T-helper 9 cell (primary cell): ENCODE measurements around the gene NOSTRIN.
"Not testable (repeated sequence)": the region's sequence is repeated elsewhere in the genome, so short reads cannot be mapped to it uniquely, and the experiment has no call there.

Experiments
- DNase-seq: peaks from one replicate; pipeline ENCODE4 v3.0.0-alpha.2; 2020

Gene NOSTRIN

DNA sequence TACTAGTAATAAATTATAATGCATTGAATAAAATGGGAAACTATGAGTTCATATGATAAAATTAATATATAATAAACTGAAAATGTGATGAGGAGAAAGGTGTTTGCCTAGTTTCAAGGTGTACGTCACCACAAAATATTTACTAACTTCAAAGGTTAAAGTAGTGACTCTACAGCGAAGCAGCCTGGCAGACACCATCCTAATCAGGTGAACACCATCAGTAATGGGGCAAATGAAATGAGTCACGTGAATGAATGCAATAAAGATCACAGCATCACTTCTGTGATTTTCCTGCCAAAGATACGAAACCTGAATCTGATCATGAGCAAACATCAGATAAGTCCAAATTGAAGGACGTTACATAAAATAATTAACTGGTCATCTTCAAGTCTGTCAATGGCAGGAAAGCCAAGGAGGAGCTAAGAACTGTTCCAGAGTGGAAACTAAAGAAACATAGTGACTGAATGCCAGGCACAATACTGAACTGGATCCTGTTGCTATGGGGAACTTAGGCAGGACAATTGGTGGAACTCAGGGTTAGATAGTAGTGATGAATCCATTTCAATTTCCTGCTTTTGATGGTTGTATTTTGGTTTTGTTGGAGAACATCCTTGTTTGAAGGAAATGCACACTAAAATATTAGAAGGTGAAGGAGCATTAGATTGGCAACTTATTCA, 12.1 kb upstream of the NOSTRIN start:
- DNase-seq = no peak

DNA sequence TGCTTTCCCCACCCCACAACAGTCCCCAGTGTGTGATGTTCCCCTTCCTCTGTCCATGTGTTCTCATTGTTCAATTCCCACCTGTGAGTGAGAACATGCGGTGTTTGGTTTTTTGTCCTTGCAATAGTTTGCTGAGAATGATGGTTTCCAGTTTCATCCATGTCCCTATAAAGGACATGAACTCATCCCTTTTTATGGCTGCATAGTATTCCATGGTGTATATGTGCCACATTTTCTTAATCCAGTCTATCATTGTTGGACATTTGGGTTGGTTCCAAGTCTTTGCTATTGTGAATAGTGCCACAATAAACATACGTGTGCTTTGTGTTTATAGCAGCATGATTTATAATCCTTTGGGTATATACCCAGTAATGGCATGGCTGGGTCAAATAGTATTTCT, 11.3 kb upstream of the NOSTRIN start:
- not testable (repeated sequence) for DNase-seq

DNA sequence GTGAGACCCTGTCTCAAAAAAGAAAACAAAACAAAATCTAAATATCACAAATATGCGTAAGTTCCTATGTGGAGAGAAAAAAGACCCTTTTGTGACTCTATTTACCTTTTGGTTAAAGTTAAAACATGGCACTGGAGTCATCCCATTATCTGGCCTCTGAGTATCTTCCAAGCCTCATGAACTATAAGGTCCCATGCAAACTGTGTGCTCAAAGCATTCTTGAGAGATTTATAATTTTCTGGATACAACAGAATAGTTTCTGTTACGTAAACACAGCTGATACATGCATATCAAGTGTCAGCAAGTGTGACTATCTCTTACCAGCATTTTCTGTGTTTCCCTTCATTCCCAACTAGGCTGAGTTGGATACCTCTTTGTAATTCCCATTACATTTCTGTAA, 8.8 kb upstream of the NOSTRIN start:
- no peak for DNase-seq

DNA sequence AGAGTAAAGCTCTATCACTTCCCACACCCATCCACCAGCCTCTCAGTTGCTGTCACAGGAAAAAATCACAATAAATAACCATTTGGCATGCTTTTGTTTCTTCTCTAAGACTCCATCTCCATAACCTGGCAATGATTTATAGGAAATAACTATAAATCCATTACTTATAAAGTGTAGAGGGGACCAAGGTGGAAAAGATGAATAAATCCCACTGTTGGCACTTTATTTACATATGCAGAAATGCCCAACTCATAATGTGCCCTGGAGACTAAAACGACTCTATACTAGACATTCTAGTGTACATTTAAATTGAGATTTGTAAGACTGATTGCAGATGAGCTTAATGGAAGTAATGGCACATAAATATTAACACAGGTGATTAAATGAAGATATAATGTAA, 7.5 kb upstream of the NOSTRIN start:
- no peak for DNase-seq

DNA sequence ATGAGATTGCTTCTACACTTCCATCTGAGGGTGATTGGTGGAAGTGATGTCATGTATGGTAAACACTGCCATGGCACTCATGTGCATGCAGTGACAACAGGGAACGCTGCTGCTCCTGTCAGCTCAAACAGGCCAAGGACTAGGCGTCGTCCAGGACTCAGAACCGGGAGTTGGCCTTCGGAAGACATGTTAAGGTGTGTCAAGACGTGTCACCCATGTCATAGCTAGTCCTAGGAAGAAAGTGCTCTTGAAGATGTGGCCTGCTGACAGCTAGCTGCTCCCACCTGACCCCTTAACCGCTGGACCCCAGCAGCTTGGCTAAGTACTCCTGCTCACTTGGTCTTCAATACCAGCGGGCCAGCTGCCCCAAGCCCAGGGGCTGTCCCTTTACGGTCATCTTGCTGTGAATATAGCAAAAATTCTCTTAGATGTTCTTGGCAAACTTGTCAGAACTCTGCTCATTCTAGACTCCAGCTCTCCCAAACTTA, 6.3 kb upstream of the NOSTRIN start:
- DNase-seq = no peak

DNA sequence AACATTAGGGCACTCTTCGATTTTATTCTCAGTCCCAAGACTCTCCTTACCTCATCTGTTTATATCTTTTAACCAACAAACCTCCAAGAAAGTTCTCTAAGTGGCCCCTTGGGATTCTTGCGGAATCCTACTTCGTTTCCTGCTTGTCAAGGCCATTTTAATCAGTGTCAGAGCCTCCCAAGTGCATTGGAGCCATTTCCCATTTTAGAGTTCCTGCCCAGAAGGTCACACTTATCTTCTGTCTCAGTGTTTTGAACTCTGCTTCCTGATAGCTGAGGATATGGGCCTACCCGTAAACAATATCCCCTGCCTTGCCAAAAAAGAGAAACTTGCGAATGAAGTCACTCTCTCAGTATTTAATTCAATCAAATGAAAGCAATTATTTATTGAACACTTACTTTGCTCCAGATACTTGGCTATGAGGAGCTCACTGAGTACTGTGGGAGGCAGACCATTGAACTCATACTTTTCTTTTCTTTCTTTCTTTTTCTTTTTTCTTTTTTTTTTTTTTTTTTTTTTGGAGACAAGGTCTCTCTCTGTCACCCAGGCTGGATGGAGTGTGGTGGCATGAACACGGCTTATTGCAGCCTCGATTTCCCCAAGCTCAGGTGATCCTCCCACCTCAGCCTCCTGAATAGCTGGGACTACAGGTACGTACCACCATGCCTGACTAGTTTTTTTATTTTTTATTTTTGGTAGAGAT, 5.7 kb upstream of the NOSTRIN start:
- no peak for DNase-seq

DNA sequence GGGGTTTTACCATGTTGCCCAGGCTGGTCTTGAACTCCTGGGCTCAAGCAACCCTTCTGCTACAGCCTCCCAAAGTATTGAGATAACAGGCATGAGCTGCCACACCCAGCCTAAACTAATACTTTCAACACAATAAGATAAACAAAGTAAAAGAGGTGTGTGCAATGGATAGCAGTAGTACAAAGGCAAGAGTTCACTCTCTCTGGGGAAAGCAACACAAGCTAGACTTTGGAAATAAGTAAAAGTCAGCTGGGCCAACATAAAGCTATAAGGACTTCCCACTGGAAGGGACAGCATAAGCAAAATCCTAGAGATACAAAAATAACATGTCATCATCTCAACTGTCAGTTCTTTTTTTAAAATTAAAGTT, 5.2 kb upstream of the NOSTRIN start:
- DNase-seq = no peak

DNA sequence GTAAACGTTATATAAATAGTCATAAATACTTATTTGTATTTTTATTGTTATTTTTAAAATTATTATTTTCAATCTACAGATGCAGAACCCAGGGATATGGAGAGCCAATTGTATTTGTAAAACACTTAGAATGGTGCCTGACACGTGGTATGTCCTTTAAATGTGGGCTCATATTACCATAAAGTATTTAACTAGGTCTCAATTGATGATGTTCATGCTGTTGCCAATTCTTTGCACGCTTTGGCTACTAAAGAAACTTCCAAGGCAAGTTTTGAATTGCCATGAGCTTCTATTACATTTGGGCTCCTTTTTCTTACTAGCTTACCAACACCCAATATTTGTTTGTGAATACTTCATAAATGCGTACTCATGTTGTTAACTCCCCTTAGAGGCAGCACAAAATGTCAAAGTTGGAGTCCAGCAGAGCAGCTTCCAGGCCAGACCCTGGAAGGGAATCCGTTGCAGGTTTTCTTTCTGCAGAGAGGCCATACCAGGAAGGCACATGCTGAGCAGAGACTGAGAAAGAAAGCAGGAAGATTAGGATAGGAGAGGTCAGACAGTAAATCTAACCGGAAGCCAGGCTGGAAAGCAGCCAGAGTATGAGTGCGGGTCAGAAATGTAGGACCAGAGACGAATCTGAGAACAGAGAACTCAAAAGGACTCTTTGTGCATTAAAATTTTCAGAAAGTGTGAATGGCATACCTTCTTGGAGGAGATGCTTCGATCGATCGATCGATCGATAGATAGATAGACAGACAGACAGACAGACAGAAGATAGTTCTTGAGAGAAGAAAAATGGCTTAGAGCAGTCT, 4.2 kb upstream of the NOSTRIN start:
- DNase-seq = no peak

DNA sequence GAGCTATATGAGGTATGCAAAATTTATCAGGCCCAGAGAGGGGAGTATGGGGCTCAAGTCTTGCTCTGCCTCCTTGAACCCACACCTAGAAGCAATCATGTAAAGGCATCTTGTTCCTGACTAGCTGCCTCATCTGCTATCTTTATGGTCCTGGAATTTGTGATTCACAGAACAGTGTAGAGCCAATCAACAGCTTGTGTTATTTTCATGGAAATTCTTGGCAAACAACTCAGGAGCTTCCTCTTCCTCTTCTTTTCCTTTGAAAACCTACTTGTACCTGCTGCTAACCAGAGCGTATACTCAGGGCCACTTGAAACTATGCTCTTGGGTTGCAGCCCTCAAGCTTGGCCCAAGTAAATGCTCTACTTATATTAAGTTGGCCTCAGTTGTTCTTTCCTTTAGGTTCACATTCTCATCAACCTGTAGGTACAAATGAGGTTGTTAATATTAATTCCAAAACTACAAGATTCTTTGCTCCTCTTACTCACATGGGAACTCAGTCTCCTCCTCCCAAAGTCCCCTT, 3.5 kb upstream of the NOSTRIN start:
- DNase-seq = no peak

DNA sequence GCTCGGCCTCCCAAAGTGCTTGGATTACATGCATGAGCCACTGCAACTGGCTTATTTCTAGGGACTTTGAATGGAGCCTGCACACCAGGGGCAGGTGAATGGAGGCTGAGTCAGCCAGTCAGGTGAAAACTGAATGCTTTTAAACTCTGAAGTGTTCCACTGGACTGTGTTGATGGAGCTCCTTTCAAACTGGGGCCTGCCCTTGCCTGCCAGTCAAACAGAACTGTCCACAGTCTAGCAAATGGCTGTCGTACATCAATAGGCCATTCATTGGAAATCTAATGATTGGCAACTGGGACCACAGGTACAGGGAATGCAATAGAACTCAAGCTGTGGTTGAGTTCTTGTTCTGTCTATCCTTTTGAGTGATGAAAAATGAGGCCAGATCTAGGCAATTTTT, 966 bp upstream of the NOSTRIN start:
- no peak for DNase-seq

DNA sequence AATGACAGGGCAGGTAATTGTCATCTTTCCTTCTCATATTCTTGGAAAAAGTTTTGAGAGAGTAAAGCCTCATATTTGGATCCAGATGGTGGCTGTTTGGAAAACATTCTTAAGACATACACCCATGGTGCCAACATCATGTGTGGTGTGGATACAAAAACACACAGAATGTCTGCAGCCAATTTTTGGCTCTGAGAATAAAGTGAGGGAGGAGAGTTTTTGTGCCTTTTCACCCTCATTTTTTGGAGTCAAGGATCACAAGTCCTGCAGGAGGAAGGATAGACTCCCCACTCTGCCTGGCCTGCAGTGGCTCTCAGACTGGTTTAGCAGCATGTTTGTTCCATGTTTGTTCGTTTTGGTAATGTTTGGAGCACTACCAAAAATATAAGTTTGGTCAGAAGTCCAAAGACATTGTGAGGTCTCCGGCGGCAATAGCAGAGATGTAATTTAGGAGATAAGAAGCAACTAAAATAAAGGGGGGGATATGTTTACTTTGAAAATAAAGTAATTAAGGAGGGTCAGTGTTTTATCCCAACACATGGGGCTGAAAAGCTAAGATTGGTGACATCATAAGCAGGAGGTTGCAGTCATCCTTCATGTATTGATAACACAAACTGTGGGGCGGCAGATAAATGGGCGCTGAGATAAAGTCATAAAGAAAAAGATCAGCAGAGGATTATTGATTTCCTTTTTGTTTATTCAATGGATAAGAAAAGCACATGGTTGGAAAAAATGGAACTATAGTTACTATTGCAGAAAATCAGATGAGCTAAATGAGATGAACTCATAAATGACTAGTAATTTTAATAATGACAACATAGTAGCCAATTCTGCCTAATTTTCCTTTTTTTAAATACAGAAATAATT, 655 bp downstream of the NOSTRIN start:
- DNase-seq = no peak

DNA sequence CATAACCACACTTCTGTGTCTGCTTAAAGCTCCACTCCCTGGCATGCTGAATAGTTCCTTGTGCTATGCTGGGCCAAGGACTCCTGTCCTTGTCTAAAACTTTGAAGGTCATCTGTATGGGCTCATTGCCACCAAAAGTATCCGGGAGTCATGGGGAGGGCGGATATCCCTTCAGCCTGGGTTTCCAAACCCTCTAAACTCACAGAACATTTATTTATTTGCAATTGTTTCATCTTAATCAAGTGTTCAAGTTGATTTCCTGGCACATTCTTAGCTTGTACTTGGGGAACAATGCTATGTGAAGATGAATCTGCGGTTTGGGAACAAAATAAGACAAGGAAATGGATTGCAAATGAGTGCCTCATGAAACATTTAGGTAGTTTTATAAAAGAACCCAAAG, 1.8 kb downstream of the NOSTRIN start:
- no peak for DNase-seq

DNA sequence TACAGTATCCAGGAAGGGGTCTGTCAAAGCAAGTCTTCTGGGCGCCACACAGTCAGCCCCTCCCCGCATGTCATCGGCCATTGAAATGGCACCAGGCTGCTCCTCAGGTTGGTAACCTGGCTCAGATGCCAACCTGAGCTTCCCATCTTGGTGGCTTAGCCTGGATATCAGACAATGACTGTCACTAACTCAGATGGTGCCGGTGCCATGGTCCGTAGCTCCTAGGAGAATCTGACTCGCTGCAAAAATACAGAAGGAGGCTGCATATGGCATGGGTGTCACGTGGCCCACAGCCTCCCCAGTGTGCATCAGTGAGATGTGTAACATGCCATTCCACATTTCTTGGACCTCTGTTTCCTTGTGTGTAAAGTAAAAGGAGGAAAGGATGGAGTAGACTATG, 3.2 kb downstream of the NOSTRIN start:
- no peak for DNase-seq

DNA sequence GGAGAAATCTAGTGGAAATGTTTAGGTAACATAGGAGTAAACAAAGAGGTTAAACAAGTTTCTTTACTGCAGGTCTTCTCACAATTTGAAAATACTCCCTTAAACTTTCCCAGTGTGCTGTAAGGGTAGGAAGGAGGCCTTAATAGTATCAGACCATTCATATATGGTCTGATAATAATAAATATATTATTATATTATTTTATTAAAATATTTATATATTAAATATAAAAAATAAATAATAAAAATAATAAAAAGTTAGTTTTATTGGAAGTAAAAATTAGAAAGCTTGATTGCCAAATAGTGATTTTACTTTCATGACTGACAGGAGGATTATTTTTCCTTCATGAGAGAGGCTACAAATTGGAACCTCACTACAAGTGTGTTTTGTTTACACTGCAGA, 7.1 kb downstream of the NOSTRIN start:
- DNase-seq = no peak

DNA sequence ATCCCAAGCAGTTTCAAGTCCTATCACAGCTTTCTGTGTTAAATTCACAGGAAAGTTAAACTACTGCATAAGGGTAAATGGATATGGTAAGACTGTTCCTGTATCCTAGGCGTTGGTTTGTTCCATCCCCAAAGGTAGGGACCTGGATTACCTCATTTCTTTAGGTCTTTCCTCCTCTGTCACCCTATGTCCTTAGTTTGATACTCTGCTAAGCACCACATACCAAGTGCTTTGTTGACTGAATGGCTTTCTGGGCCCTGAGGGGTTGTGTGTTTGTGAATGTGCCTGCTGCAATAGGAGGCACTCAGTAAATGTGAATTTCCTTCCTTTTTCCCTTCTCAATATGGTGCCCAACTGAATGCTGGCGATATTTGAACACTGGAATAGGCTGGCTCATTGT, 7.8 kb downstream of the NOSTRIN start:
- DNase-seq = no peak

DNA sequence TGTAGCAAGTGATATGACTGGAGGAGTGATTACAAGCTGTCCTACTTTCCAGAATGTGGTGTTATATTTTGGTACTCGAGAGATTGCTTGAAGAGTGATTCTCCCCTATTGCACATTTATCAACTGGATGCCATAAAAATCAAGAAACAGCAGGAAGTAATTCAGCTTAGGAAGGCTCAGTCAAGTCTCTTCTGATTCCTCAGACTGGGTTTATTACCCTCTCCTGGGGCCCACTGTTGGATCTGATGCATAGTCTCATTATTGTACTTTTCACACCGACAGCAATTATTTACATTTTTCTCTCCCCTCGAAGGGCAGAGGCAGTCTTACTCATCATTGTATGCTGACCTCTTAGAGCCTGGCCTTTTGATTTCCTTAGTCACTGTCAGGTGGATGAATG, 9.3 kb downstream of the NOSTRIN start:
- no peak for DNase-seq

DNA sequence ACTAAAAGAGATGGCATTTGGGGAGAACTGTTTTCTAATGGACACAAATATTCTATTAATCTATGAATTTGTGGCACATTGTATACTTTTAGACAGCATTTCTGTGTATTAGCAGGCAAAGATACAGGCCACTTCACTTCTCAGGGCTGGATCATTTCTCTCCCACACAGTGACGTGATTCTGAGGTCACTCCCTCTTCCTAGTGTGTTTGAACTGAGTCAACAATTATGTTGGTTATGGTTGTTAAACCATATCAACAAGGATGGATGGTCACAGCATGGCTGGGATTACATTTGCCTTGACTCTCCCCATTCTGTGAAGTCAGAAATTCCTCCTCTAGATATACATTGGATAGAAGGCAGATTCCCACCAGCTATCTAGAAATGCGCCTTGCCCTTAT, 11.6 kb downstream of the NOSTRIN start:
- DNase-seq = no peak

DNA sequence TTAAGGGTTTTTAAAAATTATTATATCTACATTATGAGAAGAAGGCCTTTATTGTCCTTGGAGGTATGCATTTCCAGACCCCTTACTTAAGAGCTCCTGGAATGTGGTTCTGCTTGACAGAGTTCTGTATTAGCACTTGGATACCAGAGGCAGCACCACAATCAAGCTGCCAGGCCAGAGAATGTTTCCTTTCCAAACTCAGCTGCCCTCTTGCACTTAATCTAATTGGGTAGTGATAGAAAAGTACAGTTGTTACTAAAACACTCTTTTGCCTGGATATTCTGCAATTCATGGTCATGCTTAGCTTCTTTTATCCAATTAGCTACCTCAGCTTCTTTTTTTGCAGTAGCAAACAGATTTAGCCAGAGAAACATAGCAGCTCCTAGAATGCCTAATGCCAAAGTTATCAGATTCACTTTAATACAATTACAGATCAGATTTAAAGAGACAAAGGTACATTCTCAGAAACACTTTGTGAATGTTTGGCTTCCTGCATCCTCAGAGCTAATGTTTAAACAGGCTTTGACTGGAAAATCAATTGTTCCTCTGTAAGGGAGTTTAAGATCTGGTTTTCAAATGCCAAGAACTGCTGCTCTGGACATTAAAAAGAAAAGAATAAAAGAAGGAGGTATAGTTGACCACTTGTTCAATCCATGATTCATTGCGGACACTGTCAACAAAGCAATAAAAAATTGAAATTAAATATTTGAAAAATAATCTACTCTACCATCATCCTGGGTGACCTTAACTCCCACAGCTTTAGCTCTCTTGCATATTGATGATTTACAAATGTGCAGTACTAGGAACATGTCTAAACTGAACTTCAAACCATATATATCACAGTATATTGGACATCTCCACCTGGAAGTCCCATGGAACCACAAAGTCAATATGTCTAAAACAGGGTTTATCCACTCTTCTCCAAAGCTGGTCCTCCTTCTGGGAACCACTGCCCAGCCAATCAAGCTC, 12.8 kb downstream of the NOSTRIN start:
- DNase-seq = no peak

DNA sequence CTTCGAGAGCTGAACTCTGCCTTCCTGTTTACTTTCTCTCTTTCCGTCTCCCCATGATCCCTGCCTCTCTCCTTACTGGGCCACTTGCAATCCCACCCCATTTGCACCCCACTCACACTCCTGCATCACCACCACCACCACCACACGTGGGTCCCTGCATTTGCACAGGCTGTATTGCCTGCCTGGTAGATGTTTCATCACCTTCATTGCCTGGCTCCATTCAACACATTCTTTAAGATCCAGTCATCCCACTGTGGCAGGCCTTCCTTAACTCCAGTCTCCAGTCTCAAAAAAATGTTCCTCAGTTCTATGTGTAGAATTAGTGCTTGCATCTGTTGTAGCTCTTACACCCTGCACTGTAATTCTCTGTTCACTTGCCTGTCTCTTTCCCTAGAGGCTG, 13.9 kb downstream of the NOSTRIN start:
- no peak for DNase-seq

DNA sequence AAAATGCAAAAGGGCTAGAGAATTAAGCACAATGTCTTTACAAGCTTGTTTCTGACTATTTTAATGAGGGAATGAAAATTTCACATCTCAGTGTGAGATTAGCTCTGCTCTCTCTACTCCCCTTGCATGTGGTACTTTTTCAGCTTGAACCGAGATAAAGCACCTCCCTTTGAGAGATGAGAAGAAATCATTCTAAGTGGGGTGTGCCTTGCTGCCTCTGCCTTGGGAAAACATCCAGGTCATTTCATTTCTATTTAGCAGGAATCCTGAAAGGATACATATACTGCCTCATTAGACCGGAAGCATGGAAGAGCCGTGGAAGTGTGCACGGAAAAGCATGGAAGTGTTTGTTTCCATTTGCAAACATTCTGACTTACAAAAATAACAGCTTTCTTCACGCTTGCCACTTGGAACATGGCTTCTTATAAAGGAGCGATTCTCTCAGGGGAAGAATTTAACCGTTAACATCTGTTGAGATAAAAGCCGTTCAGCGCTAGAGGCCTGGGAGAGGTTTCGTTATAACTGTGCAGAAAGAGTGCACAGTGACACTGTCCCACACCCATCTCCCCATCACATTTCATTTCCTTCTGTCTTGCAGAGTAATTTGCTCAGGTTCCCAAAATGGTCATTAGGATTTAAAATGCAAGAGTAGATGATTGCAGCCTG, 16.7 kb downstream of the NOSTRIN start:
- DNase-seq = no peak
